Measurements from ENCODE around the gene PRR12.
A peak's percentile ranks its signal among the peaks of the same experiment; 100 is the strongest.

PRR12 gene

GRCh38 chr19:49565261-49565660, 25.7 kb upstream of the PRR12 start:
- no peak for DNase-seq (ENCODE audit: low read depth, low spot score)

DNA sequence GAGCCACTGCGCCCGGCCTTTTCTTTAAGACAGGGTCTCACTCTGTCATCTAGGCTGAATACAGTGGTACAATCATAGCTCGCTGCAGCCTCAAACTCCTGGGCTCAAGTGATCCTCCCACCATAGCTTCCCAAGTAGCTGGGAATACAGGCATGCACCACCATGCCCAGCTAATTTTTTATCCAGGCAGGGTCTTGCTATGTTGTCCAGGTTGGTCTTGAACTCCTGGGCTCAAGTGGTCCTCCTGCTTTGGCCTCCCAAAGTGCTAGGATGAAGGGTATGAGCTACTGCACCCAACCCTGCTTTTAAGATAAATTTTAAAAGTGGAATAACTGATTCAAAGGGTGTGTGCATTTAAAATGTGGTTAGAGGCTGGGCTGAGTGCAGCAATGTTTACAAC, 24.7 kb upstream of the PRR12 start:
- no peak for DNase-seq (ENCODE audit: low read depth, low spot score)

GRCh38 chr19:49567861-49568441, 23.0 kb upstream of the PRR12 start:
- DNase-seq (ENCODE audit: low read depth, low spot score) = no peak

DNA sequence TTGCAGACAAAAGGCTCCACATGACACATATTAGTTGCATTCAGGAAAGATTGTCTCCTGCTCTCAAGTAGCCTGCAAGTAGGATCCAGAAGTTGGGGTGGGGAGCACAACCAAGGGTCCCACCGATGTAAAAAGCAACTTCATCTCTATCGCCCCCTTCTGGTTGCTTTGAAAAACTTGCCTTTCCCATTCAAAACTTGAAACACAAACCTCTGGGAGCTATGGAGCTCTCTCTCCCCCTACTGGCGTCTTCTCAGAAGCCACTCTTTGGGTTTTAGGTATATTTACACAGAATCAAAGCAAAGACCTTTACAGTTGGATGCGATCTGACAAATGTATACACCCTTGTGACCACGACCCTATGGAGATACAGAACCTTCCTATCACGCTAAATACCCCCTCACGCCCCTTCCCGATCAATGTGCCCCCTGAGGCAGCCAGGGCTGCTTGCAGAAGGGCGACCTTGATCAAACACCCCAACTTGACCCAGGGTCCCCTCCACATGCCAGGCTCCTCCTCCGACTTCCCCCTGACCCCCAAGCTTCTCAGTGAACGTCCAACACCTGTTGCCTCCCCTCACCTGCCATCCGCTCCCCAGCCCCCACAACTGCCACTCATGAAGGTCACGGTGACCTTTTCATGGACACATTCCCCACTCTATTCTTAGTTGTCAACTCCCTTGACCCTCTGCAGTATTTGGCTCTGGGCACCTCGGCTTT, 20.7 kb upstream of the PRR12 start:
- peak; percentile 63 for DNase-seq (ENCODE audit: low read depth, low spot score)

GRCh38 chr19:49570997-49571676, 19.8 kb upstream of the PRR12 start:
- no peak for DNase-seq (ENCODE audit: low read depth, low spot score)

GRCh38 chr19:49573009-49573408, 18.0 kb upstream of the PRR12 start:
- DNase-seq (ENCODE audit: low read depth, low spot score) = no peak

DNA sequence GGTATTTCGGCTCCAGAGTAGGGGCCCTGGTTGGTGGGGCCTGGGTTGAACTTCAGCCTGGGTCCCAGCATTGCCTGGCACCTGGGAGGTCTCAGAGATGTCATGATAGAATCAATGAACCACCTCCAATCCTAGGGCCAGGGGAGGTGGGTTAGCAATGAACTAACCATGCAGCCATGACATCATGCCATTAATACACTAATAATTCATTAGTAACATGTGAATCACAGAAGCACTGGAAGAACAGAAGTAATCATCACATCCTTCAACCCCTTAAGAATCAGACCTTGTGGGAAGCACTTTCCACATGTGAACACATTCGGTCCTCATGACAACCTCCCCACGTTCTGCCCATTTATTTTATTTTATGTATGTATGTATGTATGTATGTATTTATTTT, 17.6 kb upstream of the PRR12 start:
- DNase-seq (ENCODE audit: low read depth, low spot score) = no peak

DNA sequence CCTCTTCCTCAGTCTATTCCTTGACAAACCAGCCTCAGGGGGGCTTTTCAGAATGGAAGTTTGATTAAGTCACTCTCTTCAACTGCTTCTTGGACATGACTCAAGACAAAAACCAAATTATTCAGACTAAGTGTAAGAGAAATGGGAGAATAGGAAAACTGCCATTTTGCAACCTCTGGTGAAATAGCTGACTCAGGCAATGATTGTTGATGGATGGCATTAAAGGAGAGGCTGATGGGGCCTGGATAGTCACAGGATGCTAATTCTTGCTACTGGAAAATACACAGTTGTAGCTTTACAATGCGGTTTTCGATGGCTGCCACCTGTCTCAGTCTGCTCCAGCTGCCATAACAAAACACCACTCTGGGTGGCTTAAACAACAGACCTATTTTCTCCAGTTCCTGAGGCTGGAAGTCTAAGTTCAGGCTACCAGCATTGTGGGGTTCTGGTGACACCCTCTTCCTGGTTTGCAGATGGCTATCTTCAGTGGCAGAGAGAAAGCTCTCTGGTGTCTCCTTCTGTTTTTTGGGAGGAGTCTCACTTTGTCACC, 16.7 kb upstream of the PRR12 start:
- no peak for DNase-seq (ENCODE audit: low read depth, low spot score)

- no peak for DNase-seq (ENCODE audit: low read depth, low spot score)
Measured at GRCh38 chr19:49579193-49579592, 11.8 kb upstream of the PRR12 start.

DNA sequence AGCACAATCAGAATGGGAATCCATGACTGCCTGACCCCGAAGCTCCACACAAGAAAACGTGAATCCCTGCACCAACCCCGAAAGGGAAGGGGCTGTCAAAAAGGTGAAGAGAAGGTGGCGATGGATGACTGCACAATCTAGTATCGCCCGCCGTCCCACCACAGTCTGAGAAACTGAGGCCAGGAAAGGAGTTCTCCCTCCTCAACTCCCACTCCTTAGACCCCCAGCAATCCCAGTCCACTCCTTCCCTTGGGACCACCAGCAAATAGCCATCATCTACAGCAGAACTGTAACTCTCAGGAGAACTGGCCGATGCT, 11.1 kb upstream of the PRR12 start:
- DNase-seq (ENCODE audit: low read depth, low spot score) = no peak

DNA sequence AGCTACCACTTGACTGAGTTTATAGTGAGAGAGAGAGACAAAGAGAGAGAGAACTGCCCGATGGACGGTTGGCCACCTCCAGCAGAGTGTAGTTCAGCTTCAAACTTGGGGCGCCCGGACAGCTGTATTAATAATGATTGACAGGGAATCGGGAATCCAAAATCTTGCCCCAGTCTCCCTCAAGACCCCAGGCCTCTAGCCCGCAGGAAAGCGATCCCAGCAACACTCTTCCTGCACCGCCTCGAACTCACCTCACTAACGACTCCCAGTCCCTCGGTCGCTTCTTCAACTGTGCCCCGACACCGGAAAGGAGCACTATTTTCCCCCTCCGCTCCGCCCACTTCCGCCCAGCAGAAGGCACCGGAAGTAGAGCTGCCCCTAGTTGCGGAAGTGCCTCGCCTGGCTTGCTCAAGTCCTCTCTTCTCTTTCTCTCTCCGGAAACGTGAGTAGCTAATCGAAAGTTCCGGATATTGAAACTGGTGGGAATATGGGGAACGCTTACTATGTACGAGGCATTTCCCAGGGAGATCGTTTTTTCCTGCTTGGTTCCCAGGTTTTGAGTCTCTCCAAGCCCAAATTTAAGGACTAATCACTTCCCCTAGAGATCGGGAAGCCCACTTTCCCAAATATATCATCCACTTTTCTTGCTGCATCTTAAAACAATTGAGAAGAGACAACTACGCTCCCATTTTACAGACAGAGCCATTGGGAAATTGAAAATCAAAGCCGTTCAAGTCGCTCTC, 10.5 kb upstream of the PRR12 start, which contains the start of gene NOSIP:
Gene NOSIP (minus strand): TSS at position 293 of the 743 bp plus-strand sequence. CDS start 19,865 bp downstream, outside the sequence.
- DNase-seq (ENCODE audit: low read depth, low spot score) = peak; percentile 96

GRCh38 chr19:49581007-49581508, 9.9 kb upstream of the PRR12 start, which contains the start of gene PRRG2:
TSS of gene PRRG2 (plus strand) at chr19:49581316. CDS start at chr19:49583220, 1,904 bp downstream.
- no peak for DNase-seq (ENCODE audit: low read depth, low spot score)

- no peak for DNase-seq (ENCODE audit: low read depth, low spot score)
Measured at GRCh38 chr19:49583239-49583638, 7.7 kb upstream of the PRR12 start.

GRCh38 chr19:49585023-49585422, 6.0 kb upstream of the PRR12 start:
- DNase-seq (ENCODE audit: low read depth, low spot score) = no peak

GRCh38 chr19:49587227-49587626, 3.8 kb upstream of the PRR12 start:
- DNase-seq (ENCODE audit: low read depth, low spot score) = no peak

GRCh38 chr19:49588365-49589122, 2.4 kb upstream of the PRR12 start:
- DNase-seq (ENCODE audit: low read depth, low spot score) = no peak

DNA sequence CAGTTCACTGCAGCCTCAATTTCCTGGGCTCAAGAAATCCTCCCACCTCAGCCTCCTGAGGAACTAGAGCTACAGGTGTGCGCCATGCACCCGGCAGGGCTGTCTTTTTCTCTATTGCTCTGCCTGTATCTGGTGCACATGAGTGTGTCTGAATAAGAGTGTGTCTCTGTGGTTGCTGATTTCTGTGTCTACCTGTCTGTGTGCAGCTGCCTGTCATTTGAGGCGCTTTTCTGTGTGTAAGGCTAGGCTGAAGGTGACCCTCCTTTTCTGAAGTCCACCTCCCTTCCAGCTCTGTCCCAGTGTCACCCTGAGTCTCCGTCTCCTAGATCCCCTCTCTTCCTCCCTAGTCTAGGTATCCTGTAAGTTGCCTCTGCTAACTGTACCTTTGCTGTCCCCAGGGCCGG, 1.5 kb upstream of the PRR12 start:
- no peak for DNase-seq (ENCODE audit: low read depth, low spot score)

DNA sequence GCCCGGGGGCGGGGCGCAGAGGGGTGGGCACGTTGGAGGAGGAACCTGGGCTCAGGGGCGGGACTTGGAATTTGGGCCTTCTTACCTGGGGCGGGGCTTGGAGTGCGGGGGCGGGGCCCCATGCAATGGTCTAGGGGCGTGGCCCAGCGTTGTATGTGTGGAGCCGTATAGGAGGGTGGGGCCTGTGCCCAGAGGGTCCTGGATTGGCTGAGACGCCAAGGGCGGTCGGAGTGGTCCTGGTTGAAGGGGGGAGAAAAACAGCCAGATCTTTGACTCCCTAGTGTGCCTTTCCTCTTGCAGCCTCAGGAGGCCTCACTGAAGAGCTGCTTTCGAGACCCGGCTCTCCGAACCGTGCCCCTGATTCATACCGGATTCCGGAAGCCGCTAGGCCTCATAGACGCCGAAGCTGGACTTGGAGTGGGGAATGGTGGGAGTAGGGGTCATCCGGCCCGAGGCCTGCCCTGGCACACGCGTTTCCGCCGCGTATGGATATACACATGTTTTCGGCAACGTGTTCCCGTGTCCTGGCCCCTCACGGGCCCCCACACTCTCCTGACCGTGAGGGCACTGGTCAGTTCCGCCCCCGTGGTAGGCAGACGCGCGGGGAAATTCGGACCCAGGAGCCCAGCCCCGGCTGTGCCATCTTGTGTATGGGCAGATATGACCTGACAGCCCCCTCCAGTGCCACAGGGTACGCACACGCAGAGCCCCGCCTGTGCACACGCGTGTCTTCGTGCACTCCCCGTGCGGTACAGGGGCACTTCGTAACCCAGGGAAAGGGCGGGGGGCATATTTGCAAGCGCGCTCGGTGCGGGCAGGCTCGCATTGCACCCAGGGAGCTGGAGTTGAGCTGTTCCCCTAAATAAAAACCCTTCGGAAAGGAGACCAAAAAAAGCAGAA, 661 bp upstream of the PRR12 start:
- peak; percentile 73 for DNase-seq (ENCODE audit: low read depth, low spot score)

DNA sequence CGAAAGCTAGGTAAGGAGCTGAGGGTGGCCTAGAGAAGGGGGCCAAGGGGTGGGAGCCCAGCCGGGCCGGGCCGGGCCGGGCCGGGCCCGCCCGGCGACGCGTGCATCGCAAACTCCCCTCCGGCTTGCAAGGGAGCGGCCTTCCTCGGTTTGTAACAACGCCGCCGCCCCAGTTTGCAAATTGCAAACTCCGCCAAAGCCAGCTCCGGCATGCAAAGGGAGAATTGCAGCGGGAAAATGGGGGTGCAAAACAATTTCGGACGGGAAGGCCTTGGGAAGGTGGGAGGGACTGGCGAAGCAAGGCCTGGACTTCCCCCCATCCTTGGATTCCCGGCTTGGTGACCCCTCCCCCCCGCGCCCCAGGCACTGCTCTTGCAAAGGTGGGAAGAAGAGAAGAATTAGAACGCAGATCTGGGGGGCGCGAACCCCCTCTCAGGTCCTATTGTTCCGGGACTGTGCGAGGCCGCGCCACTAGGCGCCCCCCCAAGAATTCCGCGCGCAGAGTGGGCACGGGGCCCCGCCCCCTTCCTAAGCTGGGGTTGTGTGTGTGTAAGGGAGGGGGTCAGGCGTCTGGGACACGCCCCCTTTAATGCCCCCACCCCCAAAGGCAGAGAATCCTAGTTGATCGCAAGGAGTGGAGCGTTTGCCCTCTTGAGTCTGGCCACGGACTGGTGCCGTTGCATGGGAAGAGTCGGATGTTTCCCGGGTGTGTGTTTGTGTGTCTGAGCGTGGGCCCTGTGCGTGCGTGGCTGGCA, 926 bp downstream of the PRR12 start:
- no peak for DNase-seq (ENCODE audit: low read depth, low spot score)
